HT1080 (cell line): Measurements from ENCODE around the gene SOD2. TPM values are rescaled to one million over a fixed set of nuclear protein-coding genes. Genes with fewer than 3 reads are reported as not detected.

Experiments
- small RNA-seq: library from RNA; depleted of rRNA; stranded (forward); fragments of <200 nt; gene quantifications from one replicate; pipeline ENCODE3, GENCODE V24; 2014
- total RNA-seq: library from RNA; depleted of rRNA; stranded (reverse); fragments of >200 nt; shearing (Covaris generic); gene quantifications from 2 replicates; pipeline ENCODE4 v1.2.3, GENCODE V29; 2014; rRNA removed

The SOD2 gene
- total RNA-seq, 1 experiment from 2014 or later = 53.5 TPM

Small RNA genes lying within 50 kb of the gene (small RNA-seq; reads per million reads assigned to genes)
- not detected for gene RNU4ATAC18P

Other genes starting within 250 kb of the SOD2 start
- 100 and 114 TPM in 2 replicates for gene WTAP, start 34.3 kb upstream of the SOD2 start, total RNA-seq
- gene ACAT2, start 68.8 kb upstream of the SOD2 start, total RNA-seq = 97.0 and 99.1 TPM in 2 replicates
- gene TCP1, start 96.4 kb upstream of the SOD2 start, total RNA-seq = 438 and 555 TPM in 2 replicates
- gene MRPL18, start 97.2 kb upstream of the SOD2 start, total RNA-seq = 144 and 155 TPM in 2 replicates
- gene PNLDC1, start 107.0 kb upstream of the SOD2 start, total RNA-seq = not detected in 2 replicates
- not detected in 2 replicates for gene MAS1, start 197.7 kb upstream of the SOD2 start, total RNA-seq